Memory B cell (primary cell): Measurements from ENCODE around the gene HTT.

Source experiments
- ATAC-seq: fragments of 150-1000 bp; cut with Tn5 transposase; 2 replicates; pipeline ENCODE4 v1.10.0; 2021; ENCODE audit warnings: low read depth, mild to moderate bottlenecking, moderate library complexity
- DNase-seq, 2 donors: peaks; one replicate each; pipeline ENCODE4 v3.0.0; 2022; ENCODE audit warnings: low spot score in 2 of 2
- H3K27ac Mint-ChIP-seq: one replicate; pipeline ENCODE4 v1.8.0; 2022; ENCODE audit warnings: mild to moderate bottlenecking, moderate library complexity, mixed read lengths
- H3K27me3 Mint-ChIP-seq: one replicate; pipeline ENCODE4 v1.8.0; 2022; ENCODE audit warnings: mixed read lengths
- H3K36me3 Mint-ChIP-seq: one replicate; pipeline ENCODE4 v1.8.0; 2022; ENCODE audit warnings: mild to moderate bottlenecking, mixed read lengths
- H3K4me1 Mint-ChIP-seq: one replicate; pipeline ENCODE4 v1.8.0; 2022; ENCODE audit warnings: mixed read lengths
- H3K4me3 Mint-ChIP-seq: one replicate; pipeline ENCODE4 v1.8.0; 2022; ENCODE audit warnings: mild to moderate bottlenecking, moderate library complexity, mixed read lengths
- H3K9me3 Mint-ChIP-seq: one replicate; pipeline ENCODE4 v1.8.0; 2022; ENCODE audit warnings: mixed read lengths

Gene HTT

GRCh38 chr4:3206439-3207100 is 132.1 kb downstream of the HTT start:
- Mint-ChIP-seq H3K27ac (no peak overlapping the region), H3K36me3 (peaks cover 34% of the 10 kb centered on the region), H3K4me3 (no peak overlapping the region), H3K9me3 (no peaks in the 10 kb centered on the region), H3K4me1 (peaks cover 16% of the 10 kb centered on the region), H3K27me3 (no peaks in the 10 kb centered on the region)
- no peak for ATAC-seq
- no peak for DNase-seq

GRCh38 chr4:3207531-3208037 is 133.1 kb downstream of the HTT start:
- Mint-ChIP-seq H3K4me1 (peaks cover 7% of the 10 kb centered on the region), H3K27ac (no peak overlapping the region), H3K4me3 (no peak overlapping the region), H3K36me3 (peaks cover 40% of the 10 kb centered on the region), H3K9me3 (no peaks in the 10 kb centered on the region), H3K27me3 (no peaks in the 10 kb centered on the region)
- ATAC-seq (no peak), DNase-seq (no peak)

- peaks cover 42% of the 10 kb centered on the region for H3K36me3 Mint-ChIP-seq
- DNase-seq, result no peak
- no peak overlapping the region for H3K4me3 Mint-ChIP-seq
- H3K27ac Mint-ChIP-seq, result no peak overlapping the region
- H3K9me3 Mint-ChIP-seq, result no peaks in the 10 kb centered on the region
- no peaks in the 10 kb centered on the region for H3K4me1 Mint-ChIP-seq
- ATAC-seq, result no peak
- H3K27me3 Mint-ChIP-seq, result no peaks in the 10 kb centered on the region
Measured at GRCh38 chr4:3208826-3209225, 134.3 kb downstream of the HTT start.

DNA sequence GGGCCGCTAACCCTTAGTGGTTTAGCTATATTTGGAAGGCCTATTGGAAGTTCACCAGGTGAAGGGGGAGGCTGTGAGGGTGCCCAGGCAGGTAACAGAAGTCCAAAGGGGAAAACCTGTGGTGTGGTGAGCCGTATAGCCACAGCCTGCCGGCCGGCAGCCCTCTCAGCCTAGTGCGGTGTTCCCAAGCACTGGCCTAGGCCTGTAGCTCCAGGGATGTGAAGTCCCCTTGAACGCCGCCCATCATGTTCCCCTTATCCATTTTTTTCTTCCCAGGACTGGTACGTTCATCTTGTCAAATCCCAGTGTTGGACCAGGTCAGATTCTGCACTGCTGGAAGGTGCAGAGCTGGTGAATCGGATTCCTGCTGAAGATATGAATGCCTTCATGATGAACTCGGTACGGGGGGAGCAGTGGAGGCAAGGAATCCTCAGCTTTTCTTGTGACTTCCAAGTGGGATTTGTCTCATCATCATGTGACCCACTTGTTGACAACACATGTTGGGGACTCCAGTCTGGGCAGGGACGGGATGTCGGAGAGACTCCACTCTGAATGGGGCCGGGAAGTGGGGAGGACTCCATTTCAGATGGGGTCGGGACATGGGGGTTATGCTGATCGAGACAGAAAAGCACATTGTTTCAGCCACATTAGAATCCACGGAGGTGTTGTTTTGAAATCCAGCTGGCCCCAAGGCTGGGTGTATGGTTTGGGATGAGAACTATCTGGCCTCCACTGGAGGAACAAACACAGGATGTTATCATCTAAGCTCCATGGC is 135.3 kb downstream of the HTT start:
- Mint-ChIP-seq H3K27me3 (no peaks in the 10 kb centered on the region), H3K4me1 (no peaks in the 10 kb centered on the region), H3K27ac (no peak overlapping the region), H3K9me3 (no peaks in the 10 kb centered on the region), H3K36me3 (peaks cover 42% of the 10 kb centered on the region), H3K4me3 (no peak overlapping the region)
- DNase-seq, result no peak
- ATAC-seq, result no peak

DNA sequence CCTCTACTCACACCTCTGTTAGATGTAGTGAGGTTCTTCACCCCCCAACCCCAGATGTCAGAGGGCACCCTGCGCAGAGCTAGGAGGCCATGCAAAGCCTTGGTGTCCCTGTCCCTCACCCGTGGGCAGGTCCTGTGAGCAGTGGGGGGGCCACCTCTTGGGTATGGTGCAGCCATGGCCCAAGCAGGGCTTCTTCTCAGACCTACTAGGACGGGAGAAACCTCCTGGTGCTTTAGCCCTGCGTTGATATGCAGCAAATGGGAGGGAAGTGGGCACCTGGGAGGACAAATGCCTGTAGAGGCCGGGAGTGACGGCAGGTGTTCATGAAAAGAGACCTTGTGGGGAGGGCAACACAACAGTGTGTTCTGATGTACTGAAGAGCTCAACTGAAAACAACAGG is 136.0 kb downstream of the HTT start:
- no peak overlapping the region for H3K4me3 Mint-ChIP-seq
- DNase-seq, result no peak
- H3K36me3 Mint-ChIP-seq, result peaks cover 45% of the 10 kb centered on the region
- no peak overlapping the region for H3K27ac Mint-ChIP-seq
- ATAC-seq, result no peak
- no peaks in the 10 kb centered on the region for H3K4me1 Mint-ChIP-seq
- no peaks in the 10 kb centered on the region for H3K9me3 Mint-ChIP-seq
- H3K27me3 Mint-ChIP-seq, result no peaks in the 10 kb centered on the region

DNA sequence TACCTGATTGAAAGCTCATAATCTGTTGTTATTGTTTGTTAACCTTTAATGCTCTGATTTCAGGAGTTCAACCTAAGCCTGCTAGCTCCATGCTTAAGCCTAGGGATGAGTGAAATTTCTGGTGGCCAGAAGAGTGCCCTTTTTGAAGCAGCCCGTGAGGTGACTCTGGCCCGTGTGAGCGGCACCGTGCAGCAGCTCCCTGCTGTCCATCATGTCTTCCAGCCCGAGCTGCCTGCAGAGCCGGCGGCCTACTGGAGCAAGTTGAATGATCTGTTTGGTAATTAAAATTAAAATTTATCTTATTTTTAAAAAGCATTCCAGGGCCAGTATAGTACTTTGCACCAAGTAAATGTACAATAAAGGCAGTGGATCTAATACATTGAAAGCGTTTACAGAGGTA is 137.4 kb downstream of the HTT start:
- DNase-seq (no peak), ATAC-seq (no peak)
- H3K4me3 Mint-ChIP-seq, result no peak overlapping the region
- H3K27me3 Mint-ChIP-seq, result no peaks in the 10 kb centered on the region
- no peaks in the 10 kb centered on the region for H3K9me3 Mint-ChIP-seq
- no peak overlapping the region for H3K27ac Mint-ChIP-seq
- H3K36me3 Mint-ChIP-seq, result peaks cover 41% of the 10 kb centered on the region
- no peaks in the 10 kb centered on the region for H3K4me1 Mint-ChIP-seq

DNA sequence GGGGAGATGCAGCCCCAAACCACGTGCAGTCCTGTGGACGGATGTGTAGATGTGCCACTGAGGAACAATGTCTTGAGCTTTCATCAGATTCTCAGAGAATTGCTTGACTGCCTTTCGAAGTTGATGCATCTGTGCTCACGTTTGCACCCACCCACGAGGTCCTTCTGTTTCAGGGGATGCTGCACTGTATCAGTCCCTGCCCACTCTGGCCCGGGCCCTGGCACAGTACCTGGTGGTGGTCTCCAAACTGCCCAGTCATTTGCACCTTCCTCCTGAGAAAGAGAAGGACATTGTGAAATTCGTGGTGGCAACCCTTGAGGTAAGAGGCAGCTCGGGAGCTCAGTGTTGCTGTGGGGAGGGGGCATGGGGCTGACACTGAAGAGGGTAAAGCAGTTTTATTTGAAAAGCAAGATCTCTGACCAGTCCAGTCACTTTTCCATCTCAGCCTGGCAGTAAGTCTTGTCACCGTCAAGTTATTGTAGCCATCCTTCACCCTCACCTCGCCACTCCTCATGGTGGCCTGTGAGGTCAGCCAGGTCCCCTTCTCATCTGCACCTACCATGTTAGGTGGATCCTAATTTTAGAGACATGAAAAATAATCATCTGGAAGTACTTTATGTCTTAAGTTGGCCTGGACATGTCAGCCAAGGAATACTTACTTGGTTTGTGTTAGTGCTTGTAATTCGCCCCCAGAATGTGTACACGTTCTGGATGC is 138.1 kb downstream of the HTT start:
- Mint-ChIP-seq H3K4me1 (no peaks in the 10 kb centered on the region), H3K27ac (no peak overlapping the region), H3K27me3 (no peaks in the 10 kb centered on the region), H3K36me3 (peaks cover 44% of the 10 kb centered on the region), H3K9me3 (no peaks in the 10 kb centered on the region), H3K4me3 (no peak overlapping the region)
- ATAC-seq (no peak), DNase-seq (no peak)

DNA sequence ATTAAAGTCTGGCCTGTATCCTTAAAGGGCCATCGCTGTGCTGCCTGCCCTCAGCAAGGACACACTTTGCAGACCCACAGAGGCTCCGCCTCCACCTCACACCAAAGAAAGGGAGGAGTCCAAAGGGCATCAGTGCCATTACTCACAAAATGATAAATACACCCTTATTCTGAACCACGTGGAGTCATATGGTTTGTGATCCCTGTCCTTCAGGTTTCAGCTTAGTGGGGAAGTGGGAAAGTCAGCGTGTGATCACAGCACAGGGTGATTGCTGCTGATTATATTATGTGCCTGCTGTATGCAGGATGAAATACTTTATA is 138.6 kb downstream of the HTT start:
- no peaks in the 10 kb centered on the region for H3K4me1 Mint-ChIP-seq
- H3K36me3 Mint-ChIP-seq, result peaks cover 45% of the 10 kb centered on the region
- no peaks in the 10 kb centered on the region for H3K27me3 Mint-ChIP-seq
- DNase-seq (no peak), ATAC-seq (no peak)
- H3K9me3 Mint-ChIP-seq, result no peaks in the 10 kb centered on the region
- no peak overlapping the region for H3K27ac Mint-ChIP-seq
- no peak overlapping the region for H3K4me3 Mint-ChIP-seq

DNA sequence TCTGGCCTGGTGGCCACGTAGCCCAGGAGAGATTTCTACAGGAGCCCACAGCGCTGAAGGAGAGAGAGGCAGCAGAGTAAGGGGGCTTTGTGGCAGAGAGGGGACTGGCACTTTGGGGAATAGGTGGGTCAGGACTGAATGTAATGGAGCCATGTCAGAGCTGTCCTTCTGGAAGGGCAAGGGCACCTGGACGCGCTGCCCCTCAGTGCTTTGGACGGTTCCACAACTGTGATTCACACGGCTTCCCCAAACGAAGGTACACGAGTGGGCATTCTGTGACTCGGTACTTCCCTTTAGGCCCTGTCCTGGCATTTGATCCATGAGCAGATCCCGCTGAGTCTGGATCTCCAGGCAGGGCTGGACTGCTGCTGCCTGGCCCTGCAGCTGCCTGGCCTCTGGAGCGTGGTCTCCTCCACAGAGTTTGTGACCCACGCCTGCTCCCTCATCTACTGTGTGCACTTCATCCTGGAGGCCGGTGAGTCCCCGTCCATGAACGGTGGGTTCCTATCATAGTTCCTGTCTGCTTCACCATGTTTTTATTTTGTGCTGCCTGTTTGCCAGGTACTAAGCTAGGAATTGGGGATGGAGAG is 139.3 kb downstream of the HTT start:
- peaks cover 46% of the 10 kb centered on the region for H3K36me3 Mint-ChIP-seq
- no peak for DNase-seq
- H3K27me3 Mint-ChIP-seq, result no peaks in the 10 kb centered on the region
- no peaks in the 10 kb centered on the region for H3K9me3 Mint-ChIP-seq
- peaks cover 2% of the 10 kb centered on the region for H3K4me1 Mint-ChIP-seq
- H3K27ac Mint-ChIP-seq, result no peak overlapping the region
- no peak overlapping the region for H3K4me3 Mint-ChIP-seq
- ATAC-seq, result no peak

DNA sequence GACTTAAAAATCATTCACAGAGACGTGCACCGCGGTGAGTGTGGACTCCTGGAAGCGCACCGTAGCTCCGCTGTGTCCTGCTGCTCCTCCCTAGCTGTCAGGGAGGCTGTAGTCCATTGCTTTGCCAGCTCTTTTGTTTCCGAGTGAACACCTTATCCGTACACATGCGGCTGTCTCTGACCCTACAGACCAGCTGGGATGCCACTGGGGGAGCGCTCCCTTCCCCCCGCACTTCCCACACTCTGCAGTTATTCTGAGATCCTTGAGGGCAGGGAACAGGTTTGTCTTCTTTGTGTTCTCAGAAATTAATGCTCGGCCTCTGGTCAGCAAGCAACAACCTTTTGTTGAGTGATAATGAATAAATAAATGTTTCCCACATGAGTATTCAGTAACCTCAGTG is 140.8 kb downstream of the HTT start:
- no peaks in the 10 kb centered on the region for H3K27me3 Mint-ChIP-seq
- peaks cover 37% of the 10 kb centered on the region for H3K36me3 Mint-ChIP-seq
- H3K27ac Mint-ChIP-seq, result no peak overlapping the region
- ATAC-seq (no peak), DNase-seq (no peak)
- H3K4me3 Mint-ChIP-seq, result no peak overlapping the region
- peaks cover 2% of the 10 kb centered on the region for H3K4me1 Mint-ChIP-seq
- H3K9me3 Mint-ChIP-seq, result no peaks in the 10 kb centered on the region

GRCh38 chr4:3215733-3216132 is 141.3 kb downstream of the HTT start:
- Mint-ChIP-seq H3K36me3 (peaks cover 33% of the 10 kb centered on the region), H3K9me3 (no peaks in the 10 kb centered on the region), H3K4me3 (no peak overlapping the region), H3K4me1 (peaks cover 2% of the 10 kb centered on the region), H3K27ac (no peak overlapping the region), H3K27me3 (no peaks in the 10 kb centered on the region)
- DNase-seq, result no peak
- ATAC-seq, result no peak

DNA sequence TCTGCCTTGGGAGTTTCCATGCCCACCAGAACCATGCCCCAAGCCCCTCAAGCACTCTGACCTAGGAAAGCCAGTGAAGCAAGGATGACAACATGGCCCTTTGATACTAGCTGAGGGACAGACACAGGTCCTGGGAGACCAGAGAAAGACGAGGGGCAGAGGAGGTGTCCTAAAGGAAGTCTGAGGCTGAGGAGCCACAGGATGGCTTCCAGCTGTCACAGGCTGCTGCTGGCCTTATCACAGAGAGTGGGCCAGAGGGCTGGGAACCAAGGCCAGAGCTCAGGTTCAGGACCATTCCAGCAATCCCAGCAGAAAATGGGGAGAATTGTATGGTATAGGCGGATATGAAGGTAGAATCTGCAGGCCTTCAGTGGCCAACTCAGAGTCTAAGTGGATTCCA is 142.8 kb downstream of the HTT start:
- H3K27me3 Mint-ChIP-seq, result no peaks in the 10 kb centered on the region
- no peaks in the 10 kb centered on the region for H3K9me3 Mint-ChIP-seq
- H3K4me3 Mint-ChIP-seq, result no peak overlapping the region
- H3K36me3 Mint-ChIP-seq, result peaks cover 39% of the 10 kb centered on the region
- no peak overlapping the region for H3K27ac Mint-ChIP-seq
- H3K4me1 Mint-ChIP-seq, result peaks cover 2% of the 10 kb centered on the region
- ATAC-seq, result no peak
- DNase-seq, result no peak

- ATAC-seq, result no peak
- Mint-ChIP-seq H3K27ac (no peak overlapping the region), H3K36me3 (peaks cover 35% of the 10 kb centered on the region), H3K4me3 (no peak overlapping the region), H3K4me1 (peaks cover 2% of the 10 kb centered on the region), H3K27me3 (no peaks in the 10 kb centered on the region), H3K9me3 (no peaks in the 10 kb centered on the region)
- no peak for DNase-seq
Measured at GRCh38 chr4:3217771-3218170, 143.3 kb downstream of the HTT start.
